MM.1S (cell line): ENCODE measurements around the gene NLRP14.

Source experiments
- EZH2 ChIP-seq: fragments of 300-600 bp; sonication (generic); optimal IDR thresholded peaks from 2 replicates; pipeline ENCODE3; 2017; ENCODE audit warnings: low read depth, mild to moderate bottlenecking, antibody characterized with exemption, low read length, mixed read lengths
- TF ChIP-seq, protein P1 (sequence below): fragments of 300-600 bp; sonication (generic); IDR thresholded peaks from 2 replicates; pipeline ENCODE4 v1.5.1; 2016; ENCODE audit warnings: antibody characterized with exemption, low read length, mixed read lengths

- TF ChIP-seq, protein P1, sequence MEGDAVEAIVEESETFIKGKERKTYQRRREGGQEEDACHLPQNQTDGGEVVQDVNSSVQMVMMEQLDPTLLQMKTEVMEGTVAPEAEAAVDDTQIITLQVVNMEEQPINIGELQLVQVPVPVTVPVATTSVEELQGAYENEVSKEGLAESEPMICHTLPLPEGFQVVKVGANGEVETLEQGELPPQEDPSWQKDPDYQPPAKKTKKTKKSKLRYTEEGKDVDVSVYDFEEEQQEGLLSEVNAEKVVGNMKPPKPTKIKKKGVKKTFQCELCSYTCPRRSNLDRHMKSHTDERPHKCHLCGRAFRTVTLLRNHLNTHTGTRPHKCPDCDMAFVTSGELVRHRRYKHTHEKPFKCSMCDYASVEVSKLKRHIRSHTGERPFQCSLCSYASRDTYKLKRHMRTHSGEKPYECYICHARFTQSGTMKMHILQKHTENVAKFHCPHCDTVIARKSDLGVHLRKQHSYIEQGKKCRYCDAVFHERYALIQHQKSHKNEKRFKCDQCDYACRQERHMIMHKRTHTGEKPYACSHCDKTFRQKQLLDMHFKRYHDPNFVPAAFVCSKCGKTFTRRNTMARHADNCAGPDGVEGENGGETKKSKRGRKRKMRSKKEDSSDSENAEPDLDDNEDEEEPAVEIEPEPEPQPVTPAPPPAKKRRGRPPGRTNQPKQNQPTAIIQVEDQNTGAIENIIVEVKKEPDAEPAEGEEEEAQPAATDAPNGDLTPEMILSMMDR = no peak
- no peak for TF ChIP-seq EZH2
These were observed 69.3 kb downstream of the NLRP14 start for GRCh38 chr11:7089328-7090251.
